ENCODE results near the gene UGT2B28.
A peak's percentile ranks its signal among the peaks of the same experiment; 100 is the strongest.
"Not testable (repeated sequence)": the region's sequence is repeated elsewhere in the genome, so short reads cannot be mapped to it uniquely, and the experiment has no call there.

The UGT2B28 gene
- total RNA-seq: 0 to 1.2 (median 0) reads per million in 17 experiments

GRCh38 chr4:69280081-69280480 lies at the start of gene UGT2B28:
Gene UGT2B28, plus strand, starts transcription at chr4:69280475. Its CDS starts 26 bp downstream, at chr4:69280501.
- DNase-seq: not testable (repeated sequence)

DNA sequence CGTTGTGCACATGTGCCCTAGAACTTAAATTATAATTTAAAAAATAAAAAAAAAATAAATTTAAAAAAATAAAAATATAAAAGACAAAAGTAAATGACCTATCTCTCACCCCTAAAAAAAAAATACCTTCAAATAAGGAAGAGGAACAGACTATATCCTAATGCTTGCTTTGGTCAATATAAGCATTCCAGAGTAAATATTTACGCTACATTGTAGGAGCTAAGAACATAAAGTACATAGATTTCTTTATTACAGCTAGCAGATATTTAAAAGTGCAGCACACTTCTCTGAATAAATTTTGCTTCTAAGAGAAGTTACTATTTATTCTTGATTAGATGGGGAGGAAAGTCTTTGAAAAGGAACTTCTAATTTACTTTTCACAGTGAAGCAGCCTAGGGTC lies 41.2 kb upstream of the UGT2B28 start:
- no peak for DNase-seq

DNA sequence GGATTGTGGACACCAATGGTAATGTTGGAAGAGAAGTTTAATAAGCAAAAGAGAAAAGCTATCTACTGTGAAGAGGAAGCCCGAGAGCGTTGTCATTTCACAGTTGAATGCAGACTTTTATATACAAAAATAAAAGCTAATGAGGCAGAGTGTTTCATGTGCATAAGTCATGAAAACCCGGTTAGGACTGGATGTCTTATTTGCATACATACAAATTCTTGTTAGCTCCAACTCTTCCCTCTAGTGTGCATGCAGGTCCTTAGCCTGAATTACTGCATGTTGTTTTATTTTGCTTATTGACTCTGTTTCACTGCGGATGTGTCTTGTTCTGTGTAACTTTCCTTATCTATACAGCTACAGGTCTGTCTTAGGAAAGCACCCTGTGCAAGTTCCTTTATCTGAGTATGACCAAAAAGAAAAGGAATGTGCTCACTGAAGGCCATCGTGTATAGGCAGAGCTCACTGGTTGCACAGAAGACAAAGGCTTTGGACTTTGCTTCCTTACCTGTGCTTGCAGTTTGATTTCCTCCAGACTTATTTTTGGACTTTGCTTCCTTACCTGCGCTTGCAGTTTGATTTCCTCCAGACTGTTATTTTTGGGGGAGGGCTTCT lies 40.6 kb upstream of the UGT2B28 start:
- no peak for DNase-seq

GRCh38 chr4:69240787-69241186 lies 39.5 kb upstream of the UGT2B28 start:
- not testable (repeated sequence) for DNase-seq

- peak in 2 of 4 experiments; percentile 8 to 14 for DNase-seq
Measured at GRCh38 chr4:69241746-69242145, 38.5 kb upstream of the UGT2B28 start.

- not testable (repeated sequence) for DNase-seq
Measured at GRCh38 chr4:69242562-69243240, 37.6 kb upstream of the UGT2B28 start.

GRCh38 chr4:69250884-69251283 lies 29.4 kb upstream of the UGT2B28 start:
- DNase-seq: not testable (repeated sequence)

DNA sequence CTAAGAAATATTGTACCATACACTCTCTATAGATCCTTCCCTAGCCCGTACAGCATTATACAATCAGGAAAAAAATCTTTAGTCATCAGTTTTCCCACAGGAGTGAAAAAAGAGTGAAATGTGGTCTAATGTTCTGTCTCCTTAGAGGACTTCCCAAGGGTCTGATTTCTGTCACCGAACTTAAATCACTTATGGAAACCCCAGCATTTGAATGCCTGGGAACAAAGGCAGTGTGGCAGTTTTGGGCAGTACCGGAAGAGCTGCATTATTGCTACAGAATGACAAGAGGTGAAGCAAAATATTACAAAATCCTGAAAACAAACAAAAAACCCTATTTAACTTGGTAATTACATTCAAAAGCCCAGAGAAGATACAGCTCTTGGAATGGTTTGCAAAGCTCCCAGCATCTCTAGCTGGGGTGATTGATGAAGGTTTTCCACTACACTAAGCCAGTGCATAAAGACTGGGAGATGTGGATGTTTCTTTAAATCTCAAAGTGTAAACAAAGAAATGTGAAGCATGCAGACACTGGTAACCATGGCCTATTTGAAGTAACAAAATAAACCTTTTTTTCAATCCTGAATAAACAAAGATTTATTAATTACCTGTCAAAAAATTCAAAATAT lies 27.0 kb upstream of the UGT2B28 start:
- DNase-seq: not testable (repeated sequence)

DNA sequence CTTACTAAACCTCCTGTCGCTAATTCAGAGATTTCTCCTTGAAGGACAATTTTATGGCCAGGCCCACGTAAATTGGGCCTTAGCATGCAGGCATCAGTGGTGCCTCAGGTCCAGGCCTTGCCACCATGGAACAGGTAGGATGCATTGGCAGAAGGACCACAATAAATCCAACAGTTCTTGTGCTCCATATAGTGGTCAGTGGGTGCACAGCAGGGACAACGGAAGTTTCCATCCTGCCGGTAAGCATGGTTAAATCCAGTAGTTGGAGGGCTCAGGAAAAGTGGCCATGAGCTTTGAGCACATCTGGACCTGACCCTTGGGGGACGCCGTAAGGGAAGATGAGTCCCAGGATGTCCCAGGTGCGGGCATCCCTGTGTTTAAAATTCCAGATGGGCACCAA lies 11.7 kb upstream of the UGT2B28 start:
- not testable (repeated sequence) for DNase-seq

GRCh38 chr4:69296356-69296755 lies 16.1 kb downstream of the UGT2B28 start:
- DNase-seq: not testable (repeated sequence)

DNA sequence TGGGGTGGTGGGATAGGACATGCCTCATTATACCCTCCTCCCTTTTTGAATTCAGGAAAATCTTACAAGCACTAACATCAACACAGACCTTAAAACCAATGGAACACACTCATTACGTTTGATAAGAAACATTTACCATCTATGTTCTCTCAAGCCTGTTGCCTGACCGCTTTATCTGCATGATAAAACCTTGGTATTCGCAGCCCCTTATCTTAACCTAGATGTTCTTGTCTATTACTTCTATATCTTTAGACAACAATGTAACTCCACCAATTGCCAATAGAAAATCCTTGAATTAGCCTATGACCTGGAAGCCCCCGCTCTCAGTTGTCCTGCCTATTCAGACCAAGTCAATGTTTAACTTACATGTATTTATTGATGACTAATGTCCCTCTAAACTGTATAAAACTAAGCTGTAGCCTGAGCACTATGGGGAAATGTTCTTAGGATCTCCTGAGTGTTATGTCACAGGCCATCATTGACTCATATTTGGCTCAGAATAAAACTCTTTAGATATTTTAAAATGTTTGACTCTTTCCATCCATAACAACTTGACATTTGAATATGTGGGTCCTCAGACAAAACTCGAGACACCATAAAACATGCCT lies 28.3 kb downstream of the UGT2B28 start:
- not testable (repeated sequence) for DNase-seq

GRCh38 chr4:69309549-69310076 lies 29.3 kb downstream of the UGT2B28 start:
- DNase-seq: not testable (repeated sequence)

DNA sequence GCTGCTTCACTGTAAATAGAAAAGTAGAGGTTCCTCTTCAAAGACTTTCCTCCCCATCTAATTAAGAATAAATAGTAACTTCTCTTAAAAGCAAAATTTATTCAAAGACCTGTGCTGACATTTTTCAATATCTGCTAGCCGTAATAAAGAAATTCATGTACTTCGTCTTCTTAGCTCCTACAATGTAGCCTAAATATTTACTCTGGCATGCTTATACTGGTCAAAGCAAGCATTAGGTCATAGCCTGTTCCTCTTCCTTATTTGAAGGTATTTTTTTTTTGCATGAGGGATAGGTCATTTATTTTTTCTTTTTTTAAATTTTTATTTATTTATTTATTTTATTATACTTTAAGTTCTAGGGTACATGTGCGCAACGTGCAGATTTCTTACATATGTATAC lies 30.0 kb downstream of the UGT2B28 start:
- not testable (repeated sequence) for DNase-seq

GRCh38 chr4:69317669-69318298 lies 37.5 kb downstream of the UGT2B28 start:
- peak; percentile 17 to 51 (median 38) for DNase-seq

- no peak for DNase-seq
Measured at GRCh38 chr4:69321153-69321729, 41.0 kb downstream of the UGT2B28 start.

- DNase-seq: no peak
Measured at GRCh38 chr4:69322055-69322454, 41.8 kb downstream of the UGT2B28 start.

DNA sequence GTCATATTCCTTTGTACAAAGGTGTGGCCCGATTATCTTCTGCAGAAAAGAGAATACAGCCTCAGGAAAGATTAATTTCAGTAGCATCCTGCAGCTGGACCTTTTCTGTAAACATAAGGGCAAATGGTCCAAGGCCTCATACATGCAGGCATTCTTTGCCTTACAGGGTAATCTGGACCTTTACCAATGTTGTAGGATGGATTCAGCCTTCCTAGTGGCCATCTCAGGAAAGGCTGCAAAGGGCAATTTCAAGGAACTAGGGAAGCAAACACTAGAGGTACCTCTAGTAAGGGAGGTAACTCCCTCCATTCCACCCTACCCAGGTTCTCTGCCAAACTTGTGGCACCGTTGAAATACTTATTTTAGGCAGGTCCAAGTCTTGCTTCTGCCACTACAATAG lies 43.0 kb downstream of the UGT2B28 start:
- no peak for DNase-seq

DNA sequence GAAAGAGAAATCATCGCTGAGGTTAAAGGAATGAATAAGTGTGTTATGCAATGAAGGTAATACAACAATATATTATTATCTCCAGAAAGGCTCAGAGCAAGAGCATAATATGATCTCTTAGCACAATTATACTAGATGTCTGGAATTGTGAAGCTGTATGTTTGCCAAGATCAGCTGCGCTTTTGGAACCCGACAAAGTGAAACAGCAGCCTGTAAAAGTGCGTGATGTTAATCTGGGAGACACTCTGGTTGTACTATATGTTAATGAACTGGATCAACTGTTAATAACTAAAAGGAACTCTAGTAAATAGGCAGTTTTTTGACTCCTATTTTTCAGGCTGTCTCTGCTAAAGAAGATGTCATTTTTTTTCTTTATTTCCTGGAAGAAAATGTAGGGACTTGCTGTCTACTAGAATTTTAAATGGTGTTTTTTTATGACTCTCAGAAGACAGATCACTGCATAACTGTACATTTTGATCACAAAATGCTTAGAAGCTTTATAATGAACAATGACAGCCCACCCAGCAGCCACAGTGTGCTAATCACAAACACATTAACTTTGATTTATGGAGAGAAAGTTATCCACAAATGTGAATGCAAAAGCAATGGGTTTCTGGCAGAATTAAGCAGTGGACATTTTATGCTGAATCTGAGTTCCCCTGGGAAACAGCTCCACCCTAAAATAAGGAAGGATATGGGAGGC lies 50.2 kb downstream of the UGT2B28 start:
- no peak for DNase-seq

- not testable (repeated sequence) for DNase-seq
Measured at GRCh38 chr4:69331304-69331703, 51.0 kb downstream of the UGT2B28 start.

DNA sequence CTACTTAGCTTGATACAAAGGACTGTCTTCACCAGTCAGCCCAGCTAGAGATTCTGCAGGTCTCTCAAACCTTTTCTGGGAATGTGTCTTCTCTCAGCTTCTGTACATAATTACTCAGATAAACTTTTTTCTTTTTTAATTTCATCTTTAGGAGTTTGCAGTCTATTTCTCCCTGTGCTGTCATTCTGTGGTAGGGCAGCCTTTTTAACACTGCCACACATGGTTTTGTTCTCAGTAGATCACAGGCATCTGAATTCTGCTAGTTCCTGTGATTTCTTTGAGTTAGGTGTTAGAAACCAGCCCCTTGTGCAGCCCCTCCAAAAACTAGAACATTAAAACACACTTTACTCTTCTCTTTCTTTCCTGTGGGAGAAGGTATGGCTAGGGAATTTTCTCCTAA lies 55.2 kb downstream of the UGT2B28 start:
- DNase-seq: not testable (repeated sequence)

GRCh38 chr4:69343114-69343513 lies 62.8 kb downstream of the UGT2B28 start:
- DNase-seq: not testable (repeated sequence)

All from suppressor macrophage (primary cell).